Thoracic aorta (tissue), 2 donors: ENCODE results near the gene FBXW2. TPM values are rescaled to one million over a fixed set of nuclear protein-coding genes. Genes with fewer than 3 reads are reported as not detected.

Experiments
- ATAC-seq: fragments of 150-250 bp; one replicate; pipeline ENCODE4 v1.8.0; 2017; ENCODE audit warnings: low read depth; ENCODE audit not compliant: insufficient number of reproducible peaks, low FRiP score
- DNase-seq: peaks from one replicate; pipeline ENCODE4 v3.0.0-alpha.2; 2020; ENCODE audit warnings: low spot score
- H3K27ac ChIP-seq, 2 donors: fragments of 200-600 bp; sonication (generic); 1 replicate in 1 of 2; 2 replicates in 1 of 2; pipeline ENCODE4 v1.5.1; 2016; ENCODE audit warnings: mild to moderate bottlenecking in 2 of 2, moderate library complexity in 2 of 2
- H3K27me3 ChIP-seq: fragments of 200-600 bp; sonication (generic); replicated peaks from 2 replicates; pipeline ENCODE4 v1.6.0; 2016; ENCODE audit warnings: mild to moderate bottlenecking; ENCODE audit not compliant: insufficient read depth
- H3K36me3 ChIP-seq: fragments of 200-600 bp; sonication (generic); one replicate; pipeline ENCODE4 v1.5.1; 2016
- H3K4me1 ChIP-seq, 2 donors: fragments of 200-600 bp; sonication (generic); 1 replicate in 1 of 2; 2 replicates in 1 of 2; pipeline versions ENCODE4 v1.5.1 to v1.6.0; 2016; ENCODE audit warnings: low read depth in 2 of 2, mild to moderate bottlenecking in 1 of 2; ENCODE audit not compliant: control insufficient read depth in 1 of 2
- H3K4me3 ChIP-seq: fragments of 200-600 bp; sonication (generic); 2 replicates; pipeline ENCODE4 v1.5.1; 2016; ENCODE audit warnings: mild to moderate bottlenecking
- H3K9me3 ChIP-seq: fragments of 200-600 bp; sonication (generic); 2 replicates; pipeline ENCODE4 v1.5.1; 2016
- total RNA-seq, 2 donors: library from RNA; depleted of rRNA; stranded (reverse); fragments of >200 nt; gene quantifications; one replicate each; pipeline versions ENCODE4 v1.1.0 to v1.2.3, GENCODE V29; 2016
- TF ChIP-seq, protein P1 (sequence below): fragments of 200-600 bp; sonication (generic); IDR thresholded peaks from one replicate; pipeline ENCODE4 v1.5.1; 2019; ENCODE audit warnings: antibody characterized with exemption

The FBXW2 gene
- total RNA-seq, 2 donors from 2014 or later: 41.7 to 79.7 TPM

DNA sequence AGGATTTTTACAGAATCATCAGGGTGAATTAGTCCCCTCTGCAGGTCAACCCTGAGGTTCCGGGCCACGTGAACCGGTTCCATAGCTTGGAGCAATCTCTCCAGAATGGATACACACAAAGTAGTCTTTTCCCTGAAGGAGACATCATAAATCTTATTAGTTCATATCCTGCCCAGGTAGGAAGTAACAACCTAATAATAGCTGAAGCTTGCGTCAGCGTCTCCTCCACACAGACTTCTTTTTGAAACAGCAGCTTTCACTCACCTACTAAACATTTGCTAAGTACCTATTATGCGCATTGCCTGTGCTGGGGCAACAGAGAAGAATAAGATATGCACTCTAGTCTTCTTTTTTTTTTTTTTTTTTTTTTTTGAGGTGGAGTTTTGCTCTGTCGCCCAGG, 40.1 kb upstream of the FBXW2 start:
- Histone ChIP-seq H3K9me3 (no peaks in the 10 kb centered on the region), H3K36me3 (peaks cover 30% of the 10 kb centered on the region), H3K4me3 (no peak overlapping the region), H3K27me3 (no peaks in the 10 kb centered on the region), H3K27ac (no peak overlapping the region), H3K4me1 (peaks cover 0 to under 1% of the 10 kb centered on the region in 2 donors)
- TF ChIP-seq, protein P1, sequence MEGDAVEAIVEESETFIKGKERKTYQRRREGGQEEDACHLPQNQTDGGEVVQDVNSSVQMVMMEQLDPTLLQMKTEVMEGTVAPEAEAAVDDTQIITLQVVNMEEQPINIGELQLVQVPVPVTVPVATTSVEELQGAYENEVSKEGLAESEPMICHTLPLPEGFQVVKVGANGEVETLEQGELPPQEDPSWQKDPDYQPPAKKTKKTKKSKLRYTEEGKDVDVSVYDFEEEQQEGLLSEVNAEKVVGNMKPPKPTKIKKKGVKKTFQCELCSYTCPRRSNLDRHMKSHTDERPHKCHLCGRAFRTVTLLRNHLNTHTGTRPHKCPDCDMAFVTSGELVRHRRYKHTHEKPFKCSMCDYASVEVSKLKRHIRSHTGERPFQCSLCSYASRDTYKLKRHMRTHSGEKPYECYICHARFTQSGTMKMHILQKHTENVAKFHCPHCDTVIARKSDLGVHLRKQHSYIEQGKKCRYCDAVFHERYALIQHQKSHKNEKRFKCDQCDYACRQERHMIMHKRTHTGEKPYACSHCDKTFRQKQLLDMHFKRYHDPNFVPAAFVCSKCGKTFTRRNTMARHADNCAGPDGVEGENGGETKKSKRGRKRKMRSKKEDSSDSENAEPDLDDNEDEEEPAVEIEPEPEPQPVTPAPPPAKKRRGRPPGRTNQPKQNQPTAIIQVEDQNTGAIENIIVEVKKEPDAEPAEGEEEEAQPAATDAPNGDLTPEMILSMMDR: no peak
- ATAC-seq: no peak
- DNase-seq: no peak

DNA sequence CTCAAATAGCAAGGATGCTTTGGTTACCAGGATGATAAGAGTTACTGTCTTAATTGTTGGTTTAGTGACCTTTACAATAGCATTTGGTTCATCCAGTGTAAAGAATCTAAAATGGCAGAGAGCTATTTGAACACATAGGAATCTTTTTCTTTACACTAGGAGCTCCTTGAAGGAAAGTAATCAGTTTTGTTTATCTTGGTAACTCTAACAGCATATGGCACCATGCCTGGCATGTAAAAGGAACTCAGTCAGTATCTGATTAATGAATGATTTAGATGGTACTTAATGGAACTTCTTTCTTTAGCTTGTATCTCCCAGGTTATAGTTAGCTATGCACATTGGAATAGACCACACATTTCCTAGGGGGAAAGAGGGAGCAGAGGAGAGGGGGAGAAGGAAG, 39.6 kb upstream of the FBXW2 start:
- Histone ChIP-seq H3K27ac (no peak overlapping the region), H3K4me1 (no peaks in the 10 kb centered on the region), H3K9me3 (no peaks in the 10 kb centered on the region), H3K27me3 (no peaks in the 10 kb centered on the region), H3K4me3 (no peak overlapping the region), H3K36me3 (peaks cover 30% of the 10 kb centered on the region)
- TF ChIP-seq, protein P1: no peak
- DNase-seq (no peak), ATAC-seq (no peak)

DNA sequence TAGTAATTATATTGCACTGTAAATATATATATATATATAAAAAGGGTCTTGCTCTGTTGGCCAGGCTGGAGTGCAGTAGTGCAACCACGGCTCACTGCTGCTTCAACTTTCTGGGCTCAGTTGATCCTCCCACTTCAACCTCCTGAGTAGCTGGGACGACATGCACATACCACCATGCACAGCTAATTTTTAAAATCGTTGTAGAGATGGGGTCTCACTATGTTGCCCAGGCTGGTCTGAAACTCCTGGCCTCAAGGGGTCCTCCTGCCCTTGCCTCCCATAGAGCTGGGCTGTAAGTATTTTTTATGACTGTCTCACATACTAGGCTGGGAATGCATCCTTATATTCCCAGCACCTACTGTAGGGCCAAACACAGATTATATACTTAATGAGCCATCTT, 37.6 kb upstream of the FBXW2 start:
- H3K36me3 ChIP-seq: peaks cover 41% of the 10 kb centered on the region
- H3K27ac ChIP-seq: no peak overlapping the region
- H3K27me3 ChIP-seq: no peaks in the 10 kb centered on the region
- no peaks in the 10 kb centered on the region for H3K4me1 ChIP-seq
- H3K4me3 ChIP-seq: no peak overlapping the region
- H3K9me3 ChIP-seq: no peaks in the 10 kb centered on the region
- DNase-seq (no peak), ATAC-seq (no peak)
- TF ChIP-seq, protein P1: no peak

DNA sequence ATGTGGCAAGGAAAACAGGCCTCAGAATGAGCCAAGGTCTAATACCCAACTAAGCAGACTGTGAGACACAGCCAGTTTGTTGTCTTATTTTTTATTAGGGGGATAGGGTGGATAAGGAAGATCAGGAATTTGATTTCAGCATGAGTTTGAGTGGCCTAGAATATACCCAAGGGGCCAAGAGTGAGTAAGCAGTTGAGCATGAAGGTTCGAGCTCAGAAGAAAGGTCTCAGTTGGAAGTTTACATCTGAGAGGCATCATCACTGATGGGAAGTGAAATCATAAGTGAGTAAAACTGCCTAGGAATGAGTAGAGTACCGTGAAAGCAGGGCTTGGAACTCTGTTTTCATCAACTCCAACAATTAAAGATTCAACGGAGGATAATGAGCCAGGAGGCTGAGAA, 36.9 kb upstream of the FBXW2 start:
- ATAC-seq (no peak), DNase-seq (no peak)
- Histone ChIP-seq H3K27ac (no peak overlapping the region), H3K36me3 (peaks cover 43% of the 10 kb centered on the region), H3K9me3 (no peaks in the 10 kb centered on the region), H3K4me1 (no peaks in the 10 kb centered on the region), H3K27me3 (no peaks in the 10 kb centered on the region), H3K4me3 (no peak overlapping the region)
- TF ChIP-seq, protein P1: no peak

DNA sequence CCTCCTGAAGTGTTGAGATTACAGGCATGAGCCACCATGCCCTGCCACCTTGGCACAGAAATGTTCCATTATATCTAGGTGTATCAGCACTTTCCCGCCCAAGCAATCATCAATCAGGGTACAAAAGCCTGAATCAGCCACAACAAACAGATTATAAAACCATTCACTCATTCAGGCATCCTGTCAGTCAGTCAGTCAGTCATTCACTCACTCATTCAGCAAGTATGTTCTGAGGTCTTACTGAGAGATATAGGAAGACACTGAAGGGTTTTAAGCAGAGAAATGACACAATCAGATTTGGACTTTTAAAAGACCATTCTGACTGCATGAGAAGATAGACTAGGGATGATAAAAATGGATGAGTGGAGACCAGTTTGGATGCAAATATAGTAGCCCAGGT, 36.4 kb upstream of the FBXW2 start:
- DNase-seq: no peak
- Histone ChIP-seq H3K27me3 (no peaks in the 10 kb centered on the region), H3K4me3 (no peak overlapping the region), H3K36me3 (peaks cover 44% of the 10 kb centered on the region), H3K9me3 (no peaks in the 10 kb centered on the region), H3K27ac (no peak overlapping the region), H3K4me1 (no peaks in the 10 kb centered on the region)
- ATAC-seq: no peak
- TF ChIP-seq, protein P1: no peak
